Endothelial cell (in vitro differentiated cells): ENCODE measurements around the gene SP3. TPM values are rescaled to one million over a fixed set of nuclear protein-coding genes. Genes with fewer than 3 reads are reported as not detected.
A peak's percentile ranks its signal among the peaks of the same experiment; 100 is the strongest.

Source experiments
- DNase-seq: peaks from one replicate; pipeline ENCODE4 v3.0.0; 2021; ENCODE audit warnings: low spot score
- H3K27ac Mint-ChIP-seq: one replicate; pipeline ENCODE4 v1.8.0; 2021; ENCODE audit warnings: mixed read lengths, inconsistent platforms; ENCODE audit not compliant: unreplicated experiment
- H3K27me3 Mint-ChIP-seq: one replicate; pipeline ENCODE4 v1.8.0; 2021; ENCODE audit warnings: mild to moderate bottlenecking, moderate library complexity, mixed read lengths, inconsistent platforms; ENCODE audit not compliant: unreplicated experiment
- H3K36me3 Mint-ChIP-seq: one replicate; pipeline ENCODE4 v1.8.0; 2021; ENCODE audit warnings: mild to moderate bottlenecking, low read depth, mixed read lengths, inconsistent platforms; ENCODE audit not compliant: unreplicated experiment
- H3K4me1 Mint-ChIP-seq: one replicate; pipeline ENCODE4 v1.8.0; 2021; ENCODE audit warnings: mild to moderate bottlenecking, mixed read lengths, inconsistent platforms; ENCODE audit not compliant: unreplicated experiment
- H3K4me3 Mint-ChIP-seq: one replicate; pipeline ENCODE4 v1.8.0; 2021; ENCODE audit warnings: mild to moderate bottlenecking, mixed read lengths, inconsistent platforms; ENCODE audit not compliant: unreplicated experiment
- H3K9me3 Mint-ChIP-seq: one replicate; pipeline ENCODE4 v1.8.0; 2021; ENCODE audit warnings: mixed read lengths, inconsistent platforms; ENCODE audit not compliant: unreplicated experiment
- CTCF ChIP-seq: fragments of 200-600 bp; sonication (generic); IDR thresholded peaks from one replicate; pipeline ENCODE4 v1.5.0; 2021; ENCODE audit warnings: antibody characterized with exemption; ENCODE audit not compliant: unreplicated experiment
- total RNA-seq: library from RNA; stranded (reverse); fragmentation: NEBNext Ultra II Directional; extraction: Animal tissue kit (Norgen Biotek cat#: 25700); gene quantifications from one replicate; pipeline ENCODE4 v1.2.1, GENCODE V29; 2021; ENCODE audit not compliant: unreplicated experiment

The SP3 gene
- total RNA-seq, 1 donor from 2014 or later = 76.2 TPM

GRCh38 chr2:173938700-173939384, 26.3 kb downstream of the SP3 start:
- peaks cover 13% of the 10 kb centered on the region for H3K4me1 Mint-ChIP-seq
- peaks cover 6% of the 10 kb centered on the region for H3K36me3 Mint-ChIP-seq
- TF ChIP-seq CTCF = no peak
- H3K9me3 Mint-ChIP-seq = no peaks in the 10 kb centered on the region
- peaks cover 3% of the 10 kb centered on the region for H3K27me3 Mint-ChIP-seq
- peak overlapping the region; percentile 15 for H3K27ac Mint-ChIP-seq
- DNase-seq = no peak
- H3K4me3 Mint-ChIP-seq = no peak overlapping the region

- Mint-ChIP-seq H3K9me3 (no peaks in the 10 kb centered on the region), H3K36me3 (no peaks in the 10 kb centered on the region), H3K4me1 (peaks cover 3% of the 10 kb centered on the region), H3K27me3 (peaks cover 1% of the 10 kb centered on the region), H3K27ac (no peak overlapping the region), H3K4me3 (no peak overlapping the region)
- no peak for DNase-seq
- no peak for TF ChIP-seq CTCF
These were observed 29.9 kb downstream of the SP3 start for GRCh38 chr2:173935305-173935704.

GRCh38 chr2:173934895-173935294, 30.3 kb downstream of the SP3 start:
- Mint-ChIP-seq H3K36me3 (no peaks in the 10 kb centered on the region), H3K27me3 (no peaks in the 10 kb centered on the region), H3K9me3 (no peaks in the 10 kb centered on the region), H3K27ac (no peak overlapping the region), H3K4me1 (peaks cover 3% of the 10 kb centered on the region), H3K4me3 (no peak overlapping the region)
- TF ChIP-seq CTCF = no peak
- no peak for DNase-seq

GRCh38 chr2:173931751-173932150, 33.4 kb downstream of the SP3 start:
- no peak for TF ChIP-seq CTCF
- Mint-ChIP-seq H3K9me3 (no peaks in the 10 kb centered on the region), H3K4me3 (no peak overlapping the region), H3K4me1 (peaks cover 3% of the 10 kb centered on the region), H3K27me3 (no peaks in the 10 kb centered on the region), H3K27ac (no peak overlapping the region), H3K36me3 (peaks cover 2% of the 10 kb centered on the region)
- no peak for DNase-seq

- peak overlapping the region; percentile 51 for H3K27ac Mint-ChIP-seq
- no peak for TF ChIP-seq CTCF
- peaks cover 3% of the 10 kb centered on the region for H3K4me1 Mint-ChIP-seq
- no peaks in the 10 kb centered on the region for H3K9me3 Mint-ChIP-seq
- no peaks in the 10 kb centered on the region for H3K27me3 Mint-ChIP-seq
- peaks cover 3% of the 10 kb centered on the region for H3K36me3 Mint-ChIP-seq
- peak overlapping the region; percentile 9 for H3K4me3 Mint-ChIP-seq
- no peak for DNase-seq
These were observed 35.7 kb downstream of the SP3 start for GRCh38 chr2:173929441-173929840.
